Activated CD4-positive, CD25-positive, alpha-beta regulatory T cell treated with anti-CD3 and anti-CD28 coated beads, Interleukin-2, amount 50 U/mL, for 24 hours (primary cell): Measurements from ENCODE around the gene LRRC10.
A peak's percentile ranks its signal among the peaks of the same experiment; 100 is the strongest.
"Not testable (repeated sequence)": the region's sequence is repeated elsewhere in the genome, so short reads cannot be mapped to it uniquely, and the experiment has no call there.

Experiments used
- ATAC-seq, 2 donors: fragments of 150-1000 bp; cut with Tn5 transposase; one replicate each; pipeline ENCODE4 v1.10.0; 2021; ENCODE audit warnings: mild to moderate bottlenecking in 1 of 2, moderate library complexity in 1 of 2

Gene LRRC10

GRCh38 chr12:69616025-69616424 lies 5.3 kb upstream of the LRRC10 start:
- no peak for ATAC-seq

DNA sequence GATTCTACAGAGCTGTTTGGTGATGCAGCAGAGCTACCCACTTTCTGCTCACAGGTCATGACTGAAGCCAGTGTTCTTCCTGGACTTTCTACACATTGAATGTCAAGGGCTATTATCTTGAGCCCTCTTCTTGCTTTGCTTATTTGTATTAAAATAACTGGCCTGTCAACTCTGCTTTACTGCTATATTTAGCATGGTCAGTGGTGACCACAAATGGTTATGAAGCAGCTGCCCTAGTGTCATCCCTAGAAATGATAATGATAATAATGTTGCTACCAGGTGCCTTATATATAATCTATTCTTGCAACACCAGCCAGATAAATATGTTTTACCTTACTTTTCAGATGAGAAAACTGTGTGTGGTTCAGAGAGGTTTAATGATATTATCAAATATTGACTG lies 2.6 kb upstream of the LRRC10 start:
- no peak for ATAC-seq

DNA sequence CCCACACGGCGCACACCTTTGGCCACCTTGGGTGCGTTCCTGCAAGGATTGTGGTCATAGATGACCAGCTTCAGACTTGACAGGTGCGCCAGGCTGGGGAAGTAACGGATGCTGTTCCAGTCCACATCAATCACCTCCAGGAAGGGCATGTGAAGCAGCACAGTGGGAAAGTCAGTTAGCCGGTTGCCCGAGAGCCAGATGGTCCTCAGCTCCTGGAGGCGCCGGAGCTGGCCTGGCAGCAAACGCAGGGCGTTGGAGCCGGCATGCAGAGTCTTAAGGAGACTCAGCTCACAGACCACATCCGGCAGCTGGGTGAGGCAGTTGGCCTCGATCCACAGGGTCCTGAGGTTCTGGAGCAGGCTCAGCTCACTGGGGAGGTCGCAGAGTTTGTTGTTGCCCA lies 581 bp downstream of the LRRC10 start:
- ATAC-seq, result no peak

DNA sequence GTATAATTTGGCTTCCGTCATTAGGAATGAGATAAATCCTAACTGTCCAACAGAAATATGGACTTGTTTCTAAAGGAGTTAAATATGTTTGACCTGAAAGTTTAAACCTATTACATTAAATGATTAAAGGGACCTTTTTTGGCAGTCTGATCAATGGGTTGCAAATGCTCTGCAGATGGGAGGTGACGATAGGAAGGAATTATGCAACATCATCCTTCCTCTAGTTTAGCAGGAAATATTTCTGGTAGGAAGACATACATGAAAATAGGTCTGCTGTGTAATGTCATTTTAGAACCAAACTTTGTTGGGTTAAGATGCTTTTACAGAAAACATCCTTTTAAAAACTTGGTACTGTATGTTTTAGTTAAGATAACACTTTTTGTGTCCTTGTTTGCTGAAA lies 2.6 kb downstream of the LRRC10 start:
- no peak for ATAC-seq

- ATAC-seq, result not testable (repeated sequence)
Measured at GRCh38 chr12:69604275-69604674, 6.4 kb downstream of the LRRC10 start.

DNA sequence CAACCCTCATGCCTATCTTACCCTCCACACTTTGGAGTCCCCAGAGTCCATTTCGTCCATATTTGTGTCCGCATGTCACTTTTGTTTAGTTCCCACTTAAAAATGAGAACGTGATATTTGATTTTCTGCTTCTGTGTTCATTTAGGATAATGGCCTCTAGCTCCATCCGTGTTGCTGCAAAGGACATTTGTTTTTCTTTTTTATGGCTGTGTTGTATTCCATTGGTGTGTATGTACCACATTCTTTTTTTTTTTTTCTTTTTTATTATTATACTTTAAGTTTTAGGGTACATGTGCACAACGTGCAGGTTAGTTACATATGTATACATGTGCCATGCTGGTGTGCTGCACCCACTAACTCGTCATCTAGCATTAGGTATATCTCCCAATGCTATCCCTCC lies 7.2 kb downstream of the LRRC10 start:
- not testable (repeated sequence) for ATAC-seq

DNA sequence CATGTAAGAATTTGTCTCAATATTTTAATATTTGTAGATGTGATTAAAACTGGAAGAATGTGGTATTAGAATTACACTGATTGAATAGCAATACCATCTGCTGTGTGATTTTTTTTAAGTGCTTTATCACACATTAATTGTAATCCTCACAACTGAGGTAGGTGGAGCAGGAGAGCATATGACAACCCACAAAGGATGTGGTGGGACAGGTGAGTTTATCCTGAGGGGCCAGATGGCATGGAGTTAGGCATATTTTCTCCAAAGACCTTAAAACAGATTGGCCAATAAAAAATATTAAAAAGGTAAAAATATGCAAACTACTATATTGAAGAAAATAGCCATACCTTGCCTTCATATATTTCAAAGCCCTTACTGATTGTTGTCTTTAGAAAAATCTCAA lies 7.8 kb downstream of the LRRC10 start:
- no peak for ATAC-seq

DNA sequence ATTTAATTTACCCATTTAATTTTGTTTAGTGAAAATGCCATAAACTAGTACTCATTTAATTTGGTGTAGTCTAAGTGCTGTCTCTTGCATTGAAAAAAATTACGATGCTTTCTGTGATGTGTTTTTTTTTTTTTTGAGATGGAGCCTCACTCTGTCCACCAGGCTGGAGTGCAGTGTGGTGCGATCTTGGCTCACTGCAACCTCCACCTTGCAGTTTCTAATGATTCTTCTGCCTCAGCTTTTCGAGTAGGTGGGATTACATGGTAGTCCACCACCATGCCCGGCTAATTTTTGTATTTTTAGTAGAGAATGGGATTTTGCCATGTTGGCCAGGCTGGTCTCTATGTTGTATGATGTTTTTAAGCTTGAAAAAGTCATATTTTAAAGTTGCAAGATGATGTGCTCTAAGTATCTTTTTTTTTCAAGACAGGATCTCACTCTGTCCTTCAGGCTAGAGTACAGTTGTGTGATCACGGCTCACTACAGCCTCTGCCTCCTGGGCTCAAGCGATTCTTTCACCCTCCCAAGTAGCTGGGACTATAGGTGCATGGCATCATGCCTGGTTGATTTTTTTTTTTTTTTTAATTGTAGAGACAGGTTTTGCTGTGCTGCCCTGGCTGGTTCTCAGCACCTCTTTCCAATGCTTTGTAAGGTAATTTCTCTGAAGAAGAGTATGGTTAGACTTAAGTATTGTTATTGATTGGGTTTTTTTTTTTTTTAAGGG lies 8.6 kb downstream of the LRRC10 start:
- no peak for ATAC-seq

DNA sequence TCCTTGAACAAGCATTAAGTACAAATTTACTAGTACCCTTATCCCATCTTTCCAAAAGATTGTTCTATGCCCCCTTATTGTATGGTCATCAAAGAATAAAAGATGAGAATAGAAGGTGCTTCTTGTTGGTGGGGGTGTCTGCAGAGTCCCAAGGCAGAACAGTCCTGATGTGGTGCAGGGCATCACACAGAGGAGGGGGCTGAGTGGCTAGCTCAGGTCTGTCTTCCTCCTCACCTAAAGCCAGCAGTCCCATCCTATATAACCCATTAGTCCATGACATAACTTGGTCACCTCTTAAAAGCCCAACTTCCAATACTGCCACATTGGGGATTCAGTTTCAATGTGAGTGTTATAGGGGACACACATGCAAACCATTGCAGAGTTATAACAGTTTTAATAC lies 9.9 kb downstream of the LRRC10 start:
- no peak for ATAC-seq

GRCh38 chr12:69598174-69598753 lies 12.4 kb downstream of the LRRC10 start:
- ATAC-seq, result no peak

DNA sequence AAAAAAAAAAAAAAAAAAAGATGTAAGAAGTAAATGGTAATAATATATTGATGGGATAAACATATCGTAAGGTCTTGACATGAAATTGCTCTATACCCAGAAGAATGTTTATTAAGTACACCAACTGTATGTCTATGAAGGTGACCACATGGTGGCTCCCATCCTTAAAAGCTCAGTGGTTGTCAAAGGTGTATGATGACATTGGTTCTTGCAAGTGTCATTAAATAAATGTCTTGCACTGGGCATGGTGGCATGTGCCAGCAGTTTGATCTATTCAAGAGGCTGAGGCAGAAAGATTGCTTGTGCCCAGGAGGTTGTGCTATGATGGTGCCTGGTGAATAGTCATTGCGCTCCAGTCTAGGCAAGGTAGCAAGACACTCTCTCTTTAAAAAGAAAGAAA lies 15.0 kb downstream of the LRRC10 start:
- ATAC-seq, result no peak

DNA sequence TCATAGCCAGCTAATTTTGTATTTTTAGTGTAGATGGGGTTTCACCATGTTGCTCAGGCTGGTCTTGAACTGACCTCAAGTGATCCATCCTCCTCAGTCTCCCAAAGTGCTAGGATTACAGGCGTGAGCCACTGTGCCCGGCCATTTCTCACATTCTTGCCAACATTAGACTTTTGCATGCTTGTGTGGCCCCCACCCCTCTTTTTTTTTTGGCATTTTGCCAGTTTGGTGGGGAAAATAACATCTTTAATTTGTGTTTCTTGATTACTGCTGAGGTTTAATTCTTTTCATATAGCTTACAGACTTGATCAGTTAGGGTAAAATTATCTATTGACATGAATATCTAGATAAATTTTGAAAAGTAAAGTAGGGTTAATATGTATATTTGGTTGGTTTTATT lies 21.6 kb downstream of the LRRC10 start:
- ATAC-seq, result no peak

GRCh38 chr12:69588527-69588926 lies 22.2 kb downstream of the LRRC10 start:
- ATAC-seq, result no peak

DNA sequence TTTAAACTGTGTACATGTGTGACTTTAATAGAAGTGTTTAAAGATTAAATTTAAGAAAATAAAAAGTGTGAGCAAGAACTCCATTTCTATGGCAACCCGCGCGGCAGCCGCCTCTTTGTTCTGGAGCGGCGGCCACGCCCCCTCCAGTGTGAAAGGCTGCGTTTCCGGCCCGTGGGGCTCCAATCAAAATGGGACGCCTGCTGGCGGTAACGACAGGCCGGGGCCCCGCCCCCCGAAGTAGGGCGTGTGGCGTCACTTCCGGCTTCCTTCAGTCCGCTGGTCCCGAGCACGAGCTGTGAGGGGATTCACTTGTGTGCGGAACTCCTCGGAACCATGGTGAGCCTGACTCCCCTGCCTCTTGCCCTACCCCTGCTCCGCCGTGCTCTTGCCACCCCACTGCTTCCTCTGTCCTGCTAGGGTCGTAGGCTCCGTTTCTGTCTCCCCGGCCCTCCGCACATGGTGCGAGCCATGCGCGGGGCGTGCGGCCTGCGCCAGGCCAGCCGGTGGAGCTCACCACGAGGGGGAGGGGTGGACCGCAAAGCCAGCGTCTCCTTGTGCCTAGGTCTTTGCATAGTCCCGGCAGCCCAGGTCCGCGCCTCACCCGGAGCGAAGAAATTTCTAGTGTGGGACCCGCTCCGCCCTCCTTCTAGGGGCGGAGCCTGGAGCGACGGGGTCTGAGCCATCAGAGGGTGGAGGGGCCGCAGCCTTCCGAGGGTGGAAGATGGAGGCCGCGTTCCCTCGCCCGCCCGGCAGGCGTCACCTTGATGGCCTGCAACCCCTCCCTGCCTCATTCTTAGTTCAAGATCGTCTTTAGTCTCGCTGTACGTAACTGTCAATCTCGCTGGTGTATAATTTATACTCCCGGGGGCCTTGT lies 25.3 kb downstream of the LRRC10 start, which contains the start of gene CCT2:
TSS of gene CCT2 (plus strand) at position 271 of the 874 bp plus-strand sequence. CDS start at position 334, 63 bp downstream.
- ATAC-seq, result peak; percentile 95 to 96

- ATAC-seq, result no peak
Measured at GRCh38 chr12:69583203-69583602, 27.5 kb downstream of the LRRC10 start.

GRCh38 chr12:69580074-69580473 lies 30.6 kb downstream of the LRRC10 start:
- ATAC-seq, result no peak

- no peak for ATAC-seq
Measured at GRCh38 chr12:69579029-69579428, 31.7 kb downstream of the LRRC10 start.

DNA sequence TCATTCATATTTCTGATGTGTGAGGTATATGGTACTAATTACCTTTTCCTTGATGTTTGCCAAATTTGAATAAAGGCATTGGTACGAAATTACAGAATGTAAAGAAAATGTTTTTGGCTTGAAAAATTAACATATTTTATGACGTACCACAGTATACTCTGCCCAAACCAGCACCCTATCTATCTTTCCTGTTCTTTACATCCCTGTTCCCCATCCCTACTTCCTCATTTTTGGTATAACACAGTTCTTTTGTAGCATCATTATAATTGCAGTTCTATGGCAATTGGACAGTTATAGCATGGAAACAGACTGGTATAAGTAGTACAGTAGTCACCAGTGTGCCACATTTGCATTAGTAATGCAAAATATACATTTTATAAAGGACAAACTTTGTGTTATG lies 32.4 kb downstream of the LRRC10 start:
- no peak for ATAC-seq

DNA sequence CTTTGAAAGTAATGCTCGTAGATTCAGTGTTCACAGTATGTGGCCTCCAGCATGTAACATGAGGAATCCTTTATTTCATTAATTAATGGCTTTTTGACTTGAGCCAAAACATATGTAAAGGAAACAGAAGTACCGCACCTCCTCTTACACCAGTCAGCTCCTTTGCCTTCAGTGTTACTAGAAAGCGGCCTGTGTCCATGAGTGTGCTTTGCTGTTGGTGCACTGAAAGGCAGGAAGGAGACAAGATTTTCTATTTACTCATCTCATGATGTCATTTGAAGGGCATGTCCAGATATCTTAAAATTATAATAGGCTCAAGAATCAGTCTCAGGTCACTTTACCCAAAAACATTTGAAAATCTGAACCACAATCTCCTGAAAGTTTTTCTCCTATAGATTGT lies 35.4 kb downstream of the LRRC10 start:
- ATAC-seq, result no peak

DNA sequence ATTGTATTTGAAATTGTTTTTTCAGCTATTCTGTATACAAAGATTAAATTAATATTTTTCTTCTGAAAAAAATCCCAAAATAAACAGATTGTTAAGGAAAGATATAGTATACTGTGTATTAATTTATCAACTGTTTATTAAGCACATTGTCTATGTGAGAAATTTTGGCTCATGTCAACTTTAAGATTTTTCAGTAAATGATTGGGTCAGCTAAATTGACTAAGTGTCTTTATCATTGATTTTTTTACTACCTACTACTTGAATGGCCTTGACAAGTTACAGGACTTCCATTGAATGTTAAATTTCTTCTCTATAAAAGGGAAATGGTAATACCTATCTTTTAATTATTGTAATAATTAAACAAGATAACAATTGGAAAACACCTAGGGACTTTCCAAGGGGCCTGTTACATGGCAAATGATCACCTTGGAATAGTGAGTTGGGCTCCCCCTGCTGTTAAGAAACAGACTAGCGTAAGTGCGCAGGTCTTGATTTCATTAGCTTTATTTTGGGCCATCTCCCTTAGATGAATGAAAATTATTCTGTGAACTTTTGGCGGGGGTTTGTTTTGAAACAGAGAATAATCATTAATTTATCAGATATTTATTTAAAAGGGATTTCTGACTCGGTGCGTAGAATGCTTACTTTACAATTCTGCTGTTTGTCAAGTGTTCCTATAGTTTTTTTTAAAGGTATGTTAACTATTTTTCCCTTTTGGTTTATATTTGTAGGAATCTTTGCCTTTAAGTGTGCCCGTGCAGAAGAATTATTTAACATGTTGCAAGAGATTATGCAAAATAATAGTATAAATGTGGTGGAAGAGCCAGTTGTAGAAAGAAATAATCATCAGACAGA lies 39.9 kb downstream of the LRRC10 start:
- ATAC-seq, result peak; percentile 53 to 86

- no peak for ATAC-seq
Measured at GRCh38 chr12:69570000-69570516, 40.6 kb downstream of the LRRC10 start.

DNA sequence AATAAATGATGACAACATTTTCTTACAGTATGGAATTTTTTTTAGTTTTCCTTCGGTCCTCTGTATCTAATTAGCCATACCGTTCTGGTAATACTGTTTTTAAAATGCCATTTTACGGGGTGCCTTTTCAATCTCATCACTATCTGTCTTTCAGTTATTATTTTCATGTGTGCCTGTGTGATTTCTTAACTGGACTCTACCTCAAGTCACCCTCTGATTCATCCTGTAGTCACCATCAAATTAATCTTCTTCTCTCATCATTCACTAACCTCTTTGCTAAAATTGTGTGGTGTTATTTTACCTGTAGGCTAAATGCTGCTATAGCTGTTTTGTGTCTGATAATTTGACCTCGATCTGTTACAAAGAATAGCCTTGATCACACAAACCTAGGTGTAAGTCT lies 41.5 kb downstream of the LRRC10 start:
- peak in 1 of 2 donors; percentile 13 for ATAC-seq
